Stimulated activated CD8-positive, alpha-beta memory T cell treated with anti-CD3 and anti-CD28 coated beads, Interleukin-15, amount 100 ng/mL, for 1 hour (primary cell): ENCODE results near the gene KLHL14.

Source experiments
- DNase-seq: peaks from one replicate; pipeline ENCODE4 v3.0.0-alpha.2; 2020; ENCODE audit warnings: low read depth

KLHL14 gene

DNA sequence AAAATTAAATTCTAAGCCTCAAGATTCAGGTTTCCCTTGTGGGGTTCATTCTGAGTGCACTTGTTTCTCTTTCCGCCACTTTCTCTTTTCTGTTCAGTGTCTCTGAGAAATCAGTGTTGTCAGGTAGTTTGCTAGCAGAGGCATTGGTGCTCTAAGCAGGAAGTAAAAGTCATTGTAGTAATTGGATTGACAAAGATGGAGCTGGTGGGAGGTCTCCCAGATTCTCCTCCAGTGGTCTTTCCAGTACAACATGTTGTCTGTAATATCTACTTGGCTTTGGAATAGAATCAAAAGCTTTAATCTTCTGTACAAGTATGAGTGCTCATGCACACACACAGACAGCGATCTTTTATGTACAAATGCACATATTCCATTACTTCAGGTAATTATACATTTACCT, 135.6 kb downstream of the KLHL14 start:
- DNase-seq: no peak

DNA sequence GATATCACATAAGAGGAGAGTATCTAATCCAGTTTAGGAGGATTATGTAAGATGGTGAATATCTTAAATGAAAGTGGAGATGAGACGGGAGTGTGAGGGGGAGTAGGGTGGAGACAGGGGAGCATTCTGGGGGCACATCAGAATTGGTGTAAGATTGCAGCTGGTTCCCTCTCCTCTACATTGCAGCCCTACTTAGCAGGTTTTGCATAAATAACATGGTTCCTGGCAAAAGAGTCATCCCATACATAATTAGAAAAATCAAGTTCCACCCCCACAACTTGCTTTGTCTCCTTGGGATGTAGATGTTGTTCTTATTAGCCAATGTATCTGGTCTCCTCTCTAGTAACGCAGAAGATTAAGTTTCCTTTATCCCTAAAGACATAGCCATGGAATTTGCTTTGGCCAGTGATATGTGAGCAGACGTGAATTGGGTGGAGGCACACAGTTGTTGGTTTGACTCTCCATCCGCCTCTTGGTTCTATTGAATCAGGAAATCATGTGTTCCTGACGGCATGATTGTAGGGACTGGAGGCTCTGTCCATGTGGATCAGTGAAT, 137.9 kb downstream of the KLHL14 start:
- DNase-seq: no peak

DNA sequence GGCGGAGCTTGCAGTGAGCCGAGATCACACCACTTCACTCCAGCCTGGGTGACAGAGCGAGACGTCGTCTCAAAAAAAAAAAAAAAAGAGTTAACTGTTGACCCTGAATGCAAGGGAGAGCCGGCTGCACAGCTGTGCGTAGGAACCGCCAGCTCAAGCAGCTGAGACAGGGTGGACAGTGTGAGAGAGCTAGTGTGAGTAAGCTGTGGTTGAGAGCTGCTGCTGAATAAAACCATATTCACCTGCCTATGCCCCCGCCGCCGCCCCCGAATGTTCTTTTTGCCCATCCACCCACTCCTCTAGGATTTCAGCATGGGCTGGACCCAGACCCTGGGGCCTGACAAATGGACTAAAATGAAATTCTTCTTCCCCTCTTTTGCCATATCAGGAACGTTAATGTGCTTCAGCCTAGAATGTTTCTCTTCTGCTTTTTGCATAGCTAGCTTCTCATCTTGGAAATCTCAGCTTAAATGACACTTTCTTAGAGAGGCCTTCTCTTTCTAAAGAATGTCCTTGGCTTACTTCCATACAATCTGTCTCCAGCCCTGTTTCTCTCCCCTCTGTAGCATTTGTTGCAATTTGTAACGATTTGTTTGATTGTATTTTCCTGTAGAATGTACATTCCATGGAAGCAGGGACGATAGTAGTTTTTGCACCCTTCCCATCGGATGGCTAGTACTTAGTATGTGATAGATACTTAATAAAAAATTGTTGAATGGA, 142.7 kb downstream of the KLHL14 start:
- DNase-seq: no peak

DNA sequence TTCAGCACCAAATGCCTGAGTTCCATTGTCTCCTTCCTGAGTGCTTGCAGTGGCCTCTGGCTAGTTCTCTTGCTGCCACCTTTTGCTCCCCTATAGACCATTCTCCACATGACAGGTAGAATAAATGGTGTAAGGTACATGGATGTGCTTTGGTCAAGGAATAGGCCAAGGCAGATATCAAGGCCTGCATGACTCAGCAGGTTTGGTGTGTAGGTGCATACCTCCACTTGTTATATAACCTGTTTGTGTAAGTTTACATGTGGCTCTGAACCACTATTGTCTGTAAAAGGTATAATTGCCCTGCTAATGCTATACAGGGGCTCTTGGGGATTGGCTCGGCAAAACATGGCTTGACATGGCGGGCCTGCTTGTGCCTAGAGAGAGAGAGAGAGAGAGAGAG, 143.5 kb downstream of the KLHL14 start:
- DNase-seq: no peak

DNA sequence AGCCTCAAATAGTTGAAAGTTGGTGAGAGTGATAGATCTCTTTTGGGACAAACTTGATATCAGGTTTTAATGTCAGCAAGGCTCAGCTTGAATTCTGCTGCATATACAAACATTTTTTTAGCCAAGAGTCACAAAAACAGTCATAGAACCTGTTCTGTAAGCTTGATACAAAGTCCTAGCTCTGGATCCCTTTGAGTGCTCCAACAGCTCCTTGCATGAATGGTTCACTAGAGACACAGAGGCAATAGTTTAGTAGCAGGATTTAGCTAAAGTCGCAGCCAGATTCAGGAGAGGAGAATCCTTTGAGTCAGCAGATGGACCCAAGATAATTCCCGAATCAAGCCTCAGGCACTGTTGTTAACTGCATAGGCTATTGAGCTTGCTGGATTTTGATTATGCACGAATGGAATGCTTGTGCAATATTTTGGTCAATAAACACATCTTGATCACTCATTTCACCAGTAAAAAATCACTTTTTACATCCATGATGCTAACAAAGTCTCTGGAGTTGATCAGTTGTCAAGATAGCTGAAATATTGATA, 148.6 kb downstream of the KLHL14 start:
- no peak for DNase-seq

DNA sequence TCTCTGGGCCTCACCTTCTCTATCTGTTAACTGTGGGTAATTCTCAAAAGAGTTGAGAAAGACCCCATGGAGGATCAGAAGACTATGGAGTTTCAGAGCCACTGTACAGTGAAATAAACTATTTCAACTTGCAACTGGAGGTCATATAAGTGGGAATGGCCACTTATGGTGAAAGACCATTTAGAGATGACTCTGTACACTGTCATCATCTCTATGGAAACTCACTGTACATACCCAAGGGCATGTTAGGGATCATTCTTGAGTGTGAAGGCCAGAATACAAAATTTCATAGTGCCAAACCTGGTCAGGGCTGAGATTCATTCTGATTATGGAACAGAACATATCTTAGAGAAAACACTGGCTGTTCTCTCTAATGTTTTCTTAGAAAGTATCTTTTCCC, 149.3 kb downstream of the KLHL14 start:
- no peak for DNase-seq
